WTC11 (cell line): Measurements from ENCODE around the gene TRIM75.

Source experiments
- CREB1 ChIP-seq: sonication (generic); formaldehyde crosslinking; IDR thresholded peaks from 2 replicates; pipeline ENCODE4 v1.8.0; 2023; ENCODE audit warnings: mild to moderate bottlenecking, missing genetic modification reagents
- CREM ChIP-seq: sonication (generic); formaldehyde crosslinking; IDR thresholded peaks from 2 replicates; pipeline ENCODE4 v1.8.1; 2022; ENCODE audit warnings: mild to moderate bottlenecking, missing genetic modification reagents, moderate library complexity
- JUN ChIP-seq: sonication (generic); formaldehyde crosslinking; IDR thresholded peaks from 2 replicates; pipeline ENCODE4 v1.8.0; 2023; ENCODE audit warnings: mild to moderate bottlenecking, missing genetic modification reagents
- NFYB ChIP-seq: sonication (generic); formaldehyde crosslinking; conservative IDR thresholded peaks from 2 replicates; pipeline ENCODE4 v1.8.0; 2022; ENCODE audit warnings: low read depth, missing genetic modification reagents
- NR2C2 ChIP-seq: sonication (generic); formaldehyde crosslinking; IDR thresholded peaks from 2 replicates; pipeline ENCODE4 v1.8.0; 2022; ENCODE audit warnings: mild to moderate bottlenecking, missing genetic modification reagents
- SP1 ChIP-seq: sonication (generic); formaldehyde crosslinking; conservative IDR thresholded peaks from 2 replicates; pipeline ENCODE4 v1.8.1; 2022; ENCODE audit warnings: missing genetic modification reagents
- TCF7 ChIP-seq: sonication (generic); formaldehyde crosslinking; IDR thresholded peaks from 2 replicates; pipeline ENCODE4 v1.8.0; 2022; ENCODE audit warnings: mild to moderate bottlenecking, low read depth, missing genetic modification reagents, moderate library complexity
- ZNF232 ChIP-seq: sonication (generic); formaldehyde crosslinking; IDR thresholded peaks from 2 replicates; pipeline ENCODE4 v1.8.0; 2022; ENCODE audit warnings: mild to moderate bottlenecking, missing genetic modification reagents
- TF ChIP-seq, protein P1 (sequence below): sonication (generic); formaldehyde crosslinking; IDR thresholded peaks from 2 replicates; pipeline ENCODE4 v1.8.1; 2023; ENCODE audit warnings: mild to moderate bottlenecking, missing genetic modification reagents, moderate library complexity
- TF ChIP-seq, protein P2 (sequence below): sonication (generic); formaldehyde crosslinking; IDR thresholded peaks from 2 replicates; pipeline ENCODE4 v1.8.1; 2023; ENCODE audit warnings: mild to moderate bottlenecking, missing genetic modification reagents, moderate library complexity
- TF ChIP-seq, protein P3 (sequence below): fragments of 200-600 bp; IDR thresholded peaks from 2 replicates; pipeline ENCODE4 v1.8.0; 2022; ENCODE audit warnings: antibody characterized with exemption
- TF ChIP-seq, protein P4 (sequence below): sonication (generic); formaldehyde crosslinking; conservative IDR thresholded peaks from 2 replicates; pipeline ENCODE4 v1.8.1; 2022; ENCODE audit warnings: mild to moderate bottlenecking, missing genetic modification reagents
- TF ChIP-seq, protein P5 (sequence below): sonication (generic); formaldehyde crosslinking; IDR thresholded peaks from 2 replicates; pipeline ENCODE4 v1.8.1; 2023; ENCODE audit warnings: mild to moderate bottlenecking, missing genetic modification reagents, borderline replicate concordance

DNA sequence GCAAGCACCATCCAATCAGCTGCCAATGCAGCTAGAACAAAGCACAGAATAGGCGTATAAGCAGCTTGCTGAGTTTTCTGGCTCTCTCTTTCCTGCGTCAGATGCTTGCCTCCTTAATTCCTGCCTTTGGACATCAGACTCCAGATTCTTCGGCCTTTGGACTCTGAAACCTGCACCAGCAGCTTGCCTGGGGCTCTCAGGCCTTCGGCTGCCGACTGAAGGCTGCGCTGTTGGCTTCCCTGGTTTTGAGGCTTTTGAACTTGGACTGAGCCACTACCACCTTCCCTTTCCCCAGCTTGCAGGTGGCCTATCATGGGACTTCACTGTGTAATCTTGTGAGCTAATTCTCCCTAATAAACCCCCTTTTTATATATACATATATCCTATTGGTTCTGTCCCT lies 52.9 kb downstream of the TRIM75 start:
- TF ChIP-seq, protein P1, sequence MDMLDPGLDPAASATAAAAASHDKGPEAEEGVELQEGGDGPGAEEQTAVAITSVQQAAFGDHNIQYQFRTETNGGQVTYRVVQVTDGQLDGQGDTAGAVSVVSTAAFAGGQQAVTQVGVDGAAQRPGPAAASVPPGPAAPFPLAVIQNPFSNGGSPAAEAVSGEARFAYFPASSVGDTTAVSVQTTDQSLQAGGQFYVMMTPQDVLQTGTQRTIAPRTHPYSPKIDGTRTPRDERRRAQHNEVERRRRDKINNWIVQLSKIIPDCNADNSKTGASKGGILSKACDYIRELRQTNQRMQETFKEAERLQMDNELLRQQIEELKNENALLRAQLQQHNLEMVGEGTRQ: no peak
- TF ChIP-seq JUN (CRISPR knock-in tag) (no peak), TCF7 (CRISPR knock-in tag) (no peak), CREB1 (CRISPR knock-in tag) (no peak), CREM (CRISPR knock-in tag) (no peak), ZNF232 (CRISPR knock-in tag) (no peak), SP1 (no peak), NR2C2 (CRISPR knock-in tag) (no peak), NFYB (CRISPR knock-in tag) (no peak)
- TF ChIP-seq, protein P2, sequence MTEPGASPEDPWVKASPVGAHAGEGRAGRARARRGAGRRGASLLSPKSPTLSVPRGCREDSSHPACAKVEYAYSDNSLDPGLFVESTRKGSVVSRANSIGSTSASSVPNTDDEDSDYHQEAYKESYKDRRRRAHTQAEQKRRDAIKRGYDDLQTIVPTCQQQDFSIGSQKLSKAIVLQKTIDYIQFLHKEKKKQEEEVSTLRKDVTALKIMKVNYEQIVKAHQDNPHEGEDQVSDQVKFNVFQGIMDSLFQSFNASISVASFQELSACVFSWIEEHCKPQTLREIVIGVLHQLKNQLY (CRISPR knock-in tag): no peak
- TF ChIP-seq, protein P3, sequence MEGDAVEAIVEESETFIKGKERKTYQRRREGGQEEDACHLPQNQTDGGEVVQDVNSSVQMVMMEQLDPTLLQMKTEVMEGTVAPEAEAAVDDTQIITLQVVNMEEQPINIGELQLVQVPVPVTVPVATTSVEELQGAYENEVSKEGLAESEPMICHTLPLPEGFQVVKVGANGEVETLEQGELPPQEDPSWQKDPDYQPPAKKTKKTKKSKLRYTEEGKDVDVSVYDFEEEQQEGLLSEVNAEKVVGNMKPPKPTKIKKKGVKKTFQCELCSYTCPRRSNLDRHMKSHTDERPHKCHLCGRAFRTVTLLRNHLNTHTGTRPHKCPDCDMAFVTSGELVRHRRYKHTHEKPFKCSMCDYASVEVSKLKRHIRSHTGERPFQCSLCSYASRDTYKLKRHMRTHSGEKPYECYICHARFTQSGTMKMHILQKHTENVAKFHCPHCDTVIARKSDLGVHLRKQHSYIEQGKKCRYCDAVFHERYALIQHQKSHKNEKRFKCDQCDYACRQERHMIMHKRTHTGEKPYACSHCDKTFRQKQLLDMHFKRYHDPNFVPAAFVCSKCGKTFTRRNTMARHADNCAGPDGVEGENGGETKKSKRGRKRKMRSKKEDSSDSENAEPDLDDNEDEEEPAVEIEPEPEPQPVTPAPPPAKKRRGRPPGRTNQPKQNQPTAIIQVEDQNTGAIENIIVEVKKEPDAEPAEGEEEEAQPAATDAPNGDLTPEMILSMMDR: no peak
- TF ChIP-seq, protein P4, sequence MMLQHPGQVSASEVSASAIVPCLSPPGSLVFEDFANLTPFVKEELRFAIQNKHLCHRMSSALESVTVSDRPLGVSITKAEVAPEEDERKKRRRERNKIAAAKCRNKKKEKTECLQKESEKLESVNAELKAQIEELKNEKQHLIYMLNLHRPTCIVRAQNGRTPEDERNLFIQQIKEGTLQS (CRISPR knock-in tag): no peak
- TF ChIP-seq, protein P5, sequence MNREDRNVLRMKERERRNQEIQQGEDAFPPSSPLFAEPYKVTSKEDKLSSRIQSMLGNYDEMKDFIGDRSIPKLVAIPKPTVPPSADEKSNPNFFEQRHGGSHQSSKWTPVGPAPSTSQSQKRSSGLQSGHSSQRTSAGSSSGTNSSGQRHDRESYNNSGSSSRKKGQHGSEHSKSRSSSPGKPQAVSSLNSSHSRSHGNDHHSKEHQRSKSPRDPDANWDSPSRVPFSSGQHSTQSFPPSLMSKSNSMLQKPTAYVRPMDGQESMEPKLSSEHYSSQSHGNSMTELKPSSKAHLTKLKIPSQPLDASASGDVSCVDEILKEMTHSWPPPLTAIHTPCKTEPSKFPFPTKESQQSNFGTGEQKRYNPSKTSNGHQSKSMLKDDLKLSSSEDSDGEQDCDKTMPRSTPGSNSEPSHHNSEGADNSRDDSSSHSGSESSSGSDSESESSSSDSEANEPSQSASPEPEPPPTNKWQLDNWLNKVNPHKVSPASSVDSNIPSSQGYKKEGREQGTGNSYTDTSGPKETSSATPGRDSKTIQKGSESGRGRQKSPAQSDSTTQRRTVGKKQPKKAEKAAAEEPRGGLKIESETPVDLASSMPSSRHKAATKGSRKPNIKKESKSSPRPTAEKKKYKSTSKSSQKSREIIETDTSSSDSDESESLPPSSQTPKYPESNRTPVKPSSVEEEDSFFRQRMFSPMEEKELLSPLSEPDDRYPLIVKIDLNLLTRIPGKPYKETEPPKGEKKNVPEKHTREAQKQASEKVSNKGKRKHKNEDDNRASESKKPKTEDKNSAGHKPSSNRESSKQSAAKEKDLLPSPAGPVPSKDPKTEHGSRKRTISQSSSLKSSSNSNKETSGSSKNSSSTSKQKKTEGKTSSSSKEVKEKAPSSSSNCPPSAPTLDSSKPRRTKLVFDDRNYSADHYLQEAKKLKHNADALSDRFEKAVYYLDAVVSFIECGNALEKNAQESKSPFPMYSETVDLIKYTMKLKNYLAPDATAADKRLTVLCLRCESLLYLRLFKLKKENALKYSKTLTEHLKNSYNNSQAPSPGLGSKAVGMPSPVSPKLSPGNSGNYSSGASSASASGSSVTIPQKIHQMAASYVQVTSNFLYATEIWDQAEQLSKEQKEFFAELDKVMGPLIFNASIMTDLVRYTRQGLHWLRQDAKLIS (CRISPR knock-in tag): no peak
